ENCODE measurements around the gene FRY.

DNA sequence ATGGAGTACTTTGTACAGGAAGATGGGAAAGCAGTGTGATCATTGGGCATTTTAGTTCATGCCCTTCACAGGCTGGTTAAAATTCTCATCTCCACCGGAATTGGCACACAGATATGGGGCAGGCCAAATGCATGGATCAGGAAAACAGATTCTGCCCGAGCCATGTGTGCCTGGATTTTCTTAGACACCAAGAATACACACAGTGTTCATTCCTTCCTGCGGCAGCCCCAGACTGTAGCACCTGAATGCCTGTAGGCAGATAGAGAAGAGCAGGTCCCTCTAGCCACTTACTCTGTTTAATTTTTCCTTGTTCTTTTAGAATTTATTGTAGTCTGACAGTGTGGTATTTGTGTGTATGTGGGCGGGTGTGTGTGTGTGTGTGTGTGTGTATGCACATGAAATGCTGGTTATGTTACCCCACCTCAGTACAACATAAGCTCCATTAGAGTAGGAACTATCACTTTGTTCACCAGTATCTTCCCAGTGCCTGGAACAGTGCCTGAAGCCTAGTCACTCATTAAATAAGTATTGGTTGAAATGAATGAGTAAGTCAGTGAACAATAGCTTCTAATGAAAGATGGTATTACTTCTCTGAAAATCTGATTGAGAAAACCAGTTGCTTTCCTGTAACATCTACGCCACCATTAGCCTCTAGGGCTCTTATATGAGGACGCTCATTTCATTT, 41.7 kb downstream of the FRY start:
- TF ChIP-seq POLR2A (IDR thresholded peaks at IDR 0.05; ENCODE audit: low read length) (no peak), GATA1 (IDR thresholded peaks at IDR 0.05; ENCODE audit: low read depth, low read length) (no peak)

All from erythroblast (primary cell).